Activated B cell treated with CpG ODN at 0.5 μM for 24 hours (primary cell): ENCODE measurements around the gene INO80D. TPM values are rescaled to one million over a fixed set of nuclear protein-coding genes. Genes with fewer than 3 reads are reported as not detected.

Experiments used
- ATAC-seq: fragments of 200-7000 bp; cut with Tn5 transposase; one replicate; pipeline ENCODE4 v1.10.0; 2021; ENCODE audit warnings: low read depth, mild to moderate bottlenecking, moderate library complexity
- CTCF ChIA-PET: fragments of 350-600 bp; sonication (Branson Sonifier 250); formaldehyde crosslinking; loops from one replicate; lab custom pipeline; 2021; ENCODE audit warnings: antibody characterized with exemption; lab: Charles Lee
- POLR2A ChIA-PET: fragments of 350-600 bp; sonication (Branson Sonifier 250); formaldehyde crosslinking; loops from one replicate; lab custom pipeline; 2021; ENCODE audit warnings: antibody characterized with exemption; lab: Charles Lee
- DNase-seq: peaks from one replicate; pipeline ENCODE4 v3.0.0; 2022
- H3K27ac Mint-ChIP-seq: one replicate; pipeline ENCODE4 v1.8.0; 2020; ENCODE audit warnings: mixed read lengths
- H3K27me3 Mint-ChIP-seq: one replicate; pipeline ENCODE4 v1.8.0; 2021; ENCODE audit warnings: mixed read lengths
- H3K36me3 Mint-ChIP-seq: one replicate; pipeline ENCODE4 v1.8.0; 2021; ENCODE audit warnings: low read depth, mixed read lengths
- H3K4me1 Mint-ChIP-seq: one replicate; pipeline ENCODE4 v1.8.0; 2021; ENCODE audit warnings: mixed read lengths
- H3K4me3 Mint-ChIP-seq: one replicate; pipeline ENCODE4 v1.8.0; 2020; ENCODE audit warnings: mild to moderate bottlenecking, mixed read lengths
- H3K9me3 Mint-ChIP-seq: one replicate; pipeline ENCODE4 v1.8.0; 2020; ENCODE audit warnings: mixed read lengths
- intact Hi-C: fragments of 100-400 bp; cut with micrococcal nuclease; formaldehyde crosslinking; loops from one replicate; pipeline ENCODE4 v1.15.1; 2024
- total RNA-seq: library from RNA; stranded (reverse); gene quantifications from 2 replicates; pipeline ENCODE4 v1.2.3, GENCODE V29; 2022
- TF ChIP-seq, protein P1 (sequence below): fragments of 200-600 bp; IDR thresholded peaks from one replicate; pipeline ENCODE4 v1.8.0; 2022; ENCODE audit warnings: antibody characterized with exemption, mild to moderate bottlenecking

The INO80D gene
- total RNA-seq, 1 donor from 2014 or later = 53.1 TPM

DNA sequence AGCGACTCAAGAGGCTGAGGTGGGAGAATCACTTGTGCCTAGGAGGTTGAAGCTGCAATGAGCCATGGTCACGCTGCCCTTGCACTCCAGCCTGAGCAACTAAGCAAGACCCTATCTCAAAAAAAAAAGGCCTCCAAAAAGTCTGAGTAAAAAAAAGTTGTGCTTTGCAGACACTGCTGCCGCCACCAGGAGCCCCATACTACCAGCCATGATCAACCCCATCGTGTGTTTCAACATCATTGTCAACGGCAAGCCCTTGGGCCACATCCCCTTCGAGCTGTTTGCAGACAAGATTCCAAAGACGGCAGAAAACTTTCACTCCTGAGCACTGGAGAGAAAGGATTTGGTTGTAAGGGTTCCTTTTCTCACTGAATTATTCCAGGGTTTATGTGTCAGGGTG lies 137.1 kb downstream of the INO80D start:
- CTCF ChIA-PET = interaction anchor here (1.2 to 2.6 kb wide), 4 partner anchors 8 to 1805 kb away, joined by 3 to 17 read pairs (median 6); no protein-coding TSS in a partner anchor
- Mint-ChIP-seq H3K36me3 (no peaks in the 10 kb centered on the region), H3K27ac (no peak overlapping the region), H3K9me3 (peaks cover 3% of the 10 kb centered on the region), H3K27me3 (peaks cover 21% of the 10 kb centered on the region), H3K4me3 (no peak overlapping the region), H3K4me1 (peaks cover 2% of the 10 kb centered on the region)
- ATAC-seq (no peak), DNase-seq (no peak)
- POLR2A ChIA-PET = no interaction called here
- intact Hi-C loops = loop anchor here (1.0 to 10.0 kb wide), 6 partner anchors 183 to 1924 kb away; partner anchors contain the start of gene NRP2
- TF ChIP-seq, protein P1, sequence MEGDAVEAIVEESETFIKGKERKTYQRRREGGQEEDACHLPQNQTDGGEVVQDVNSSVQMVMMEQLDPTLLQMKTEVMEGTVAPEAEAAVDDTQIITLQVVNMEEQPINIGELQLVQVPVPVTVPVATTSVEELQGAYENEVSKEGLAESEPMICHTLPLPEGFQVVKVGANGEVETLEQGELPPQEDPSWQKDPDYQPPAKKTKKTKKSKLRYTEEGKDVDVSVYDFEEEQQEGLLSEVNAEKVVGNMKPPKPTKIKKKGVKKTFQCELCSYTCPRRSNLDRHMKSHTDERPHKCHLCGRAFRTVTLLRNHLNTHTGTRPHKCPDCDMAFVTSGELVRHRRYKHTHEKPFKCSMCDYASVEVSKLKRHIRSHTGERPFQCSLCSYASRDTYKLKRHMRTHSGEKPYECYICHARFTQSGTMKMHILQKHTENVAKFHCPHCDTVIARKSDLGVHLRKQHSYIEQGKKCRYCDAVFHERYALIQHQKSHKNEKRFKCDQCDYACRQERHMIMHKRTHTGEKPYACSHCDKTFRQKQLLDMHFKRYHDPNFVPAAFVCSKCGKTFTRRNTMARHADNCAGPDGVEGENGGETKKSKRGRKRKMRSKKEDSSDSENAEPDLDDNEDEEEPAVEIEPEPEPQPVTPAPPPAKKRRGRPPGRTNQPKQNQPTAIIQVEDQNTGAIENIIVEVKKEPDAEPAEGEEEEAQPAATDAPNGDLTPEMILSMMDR = no peak

- Mint-ChIP-seq H3K9me3 (peaks cover 3% of the 10 kb centered on the region), H3K27ac (no peak overlapping the region), H3K4me3 (no peak overlapping the region), H3K4me1 (peaks cover 2% of the 10 kb centered on the region), H3K36me3 (no peaks in the 10 kb centered on the region), H3K27me3 (peaks cover 21% of the 10 kb centered on the region)
- ChIA-PET POLR2A (no interaction called here), CTCF (interaction anchor here (1.1 to 2.6 kb wide), 5 partner anchors 8 to 1804 kb away, joined by 3 to 17 read pairs (median 5); no protein-coding TSS in a partner anchor)
- intact Hi-C loops = loop anchor here (1.0 to 10.0 kb wide), 6 partner anchors 182 to 1924 kb away; partner anchors contain the start of gene NRP2
- DNase-seq = no peak
- ATAC-seq = no peak
- TF ChIP-seq, protein P1 = no peak
Measured at GRCh38 chr2:205948496-205948837, 137.5 kb downstream of the INO80D start.

- ATAC-seq = peak; percentile 64
- POLR2A ChIA-PET = no interaction called here
Measured at GRCh38 chr2:205947621-205948495, 138.1 kb downstream of the INO80D start.

DNA sequence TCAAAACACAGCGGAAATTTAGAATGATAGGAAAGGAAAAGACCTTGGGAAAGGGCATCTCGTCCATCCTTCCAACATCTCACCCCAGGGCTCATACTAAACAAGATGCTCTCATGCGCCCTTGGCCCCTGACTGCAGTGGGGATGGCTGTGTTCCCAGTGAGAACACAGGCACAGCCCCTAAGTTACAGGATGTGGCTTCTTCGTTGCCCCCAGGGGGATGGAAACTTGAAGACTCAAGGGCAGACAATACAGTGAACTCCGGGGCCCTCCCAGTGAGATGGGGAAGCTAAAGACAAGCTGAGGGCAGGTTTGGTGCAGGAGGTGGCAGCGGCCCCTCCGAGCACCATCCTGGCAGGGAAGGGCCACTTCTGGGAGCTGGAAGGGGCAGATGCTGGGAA lies 139.7 kb downstream of the INO80D start:
- H3K9me3 Mint-ChIP-seq = no peaks in the 10 kb centered on the region
- ATAC-seq (no peak), DNase-seq (no peak)
- POLR2A ChIA-PET = no interaction called here
- TF ChIP-seq, protein P1 = no peak
- H3K36me3 Mint-ChIP-seq = no peaks in the 10 kb centered on the region
- H3K4me3 Mint-ChIP-seq = no peak overlapping the region
- H3K27me3 Mint-ChIP-seq = peaks cover 15% of the 10 kb centered on the region
- no peak overlapping the region for H3K27ac Mint-ChIP-seq
- CTCF ChIA-PET = interaction anchor here (0.6 to 2.6 kb wide), 2 partner anchors 1059 to 1621 kb away, joined by 3 to 17 read pairs; no protein-coding TSS in a partner anchor
- intact Hi-C loops = loop anchor here (5.0 to 10.0 kb wide), 2 partner anchors 264 to 1921 kb away; partner anchors contain the start of gene NRP2
- peaks cover 2% of the 10 kb centered on the region for H3K4me1 Mint-ChIP-seq

More at GRCh38 chr2:205947621-205948495, 138.1 kb downstream of the INO80D start:
- DNase-seq = peak; percentile 28
- intact Hi-C loops = loop anchor here (1.0 to 10.0 kb wide), 6 partner anchors 182 to 1923 kb away; partner anchors contain the start of gene NRP2
- H3K27me3 Mint-ChIP-seq = peaks cover 19% of the 10 kb centered on the region
- H3K36me3 Mint-ChIP-seq = no peaks in the 10 kb centered on the region
- H3K9me3 Mint-ChIP-seq = peaks cover 1% of the 10 kb centered on the region
- peaks cover 2% of the 10 kb centered on the region for H3K4me1 Mint-ChIP-seq
- TF ChIP-seq, protein P1 = peak; percentile 89
- H3K4me3 Mint-ChIP-seq = no peak overlapping the region
- CTCF ChIA-PET = interaction anchor here (0.9 to 2.6 kb wide), 6 partner anchors 9 to 1804 kb away, joined by 3 to 17 read pairs (median 4); no protein-coding TSS in a partner anchor
- no peak overlapping the region for H3K27ac Mint-ChIP-seq

Other genes with a start within 250 kb of the INO80D start
- gene NDUFS1, start 73.3 kb upstream of the INO80D start, total RNA-seq = 47.3 and 50.1 TPM in 2 replicates
- gene EEF1B2, start 73.7 kb upstream of the INO80D start, total RNA-seq = 1,278 and 1,486 TPM in 2 replicates
- gene ZDBF2, start 188.5 kb upstream of the INO80D start, total RNA-seq = 6.7 and 8.0 TPM in 2 replicates